ENCODE data around the gene TRPV2. TPM values are rescaled to one million over a fixed set of nuclear protein-coding genes. Genes with fewer than 3 reads are reported as not detected.
A peak's percentile ranks its signal among the peaks of the same experiment; 100 is the strongest.

Gene TRPV2
- total and polyA plus RNA-seq, 2 of the 4 experiments (the other 2 are of a cell fraction), result 30.8 to 32.8 TPM

DNA sequence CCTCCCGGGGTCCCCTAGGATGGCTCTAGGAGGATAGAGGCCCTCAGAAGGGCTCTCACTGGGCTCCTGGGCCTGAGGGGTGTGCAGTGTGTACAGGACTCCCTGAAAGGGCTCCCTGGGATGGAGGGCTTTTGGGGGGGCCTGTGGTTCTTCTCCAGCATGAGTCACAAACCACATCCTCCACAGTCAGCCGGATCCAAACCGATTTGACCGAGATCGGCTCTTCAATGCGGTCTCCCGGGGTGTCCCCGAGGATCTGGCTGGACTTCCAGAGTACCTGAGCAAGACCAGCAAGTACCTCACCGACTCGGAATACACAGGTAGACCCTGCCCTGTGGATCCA, 4.5 kb downstream of the TRPV2 start:
- no peaks in the 10 kb centered on the region for H3K27me3 ChIP-seq (ENCODE audit: control insufficient read depth, insufficient read depth, low read length)
- H3K36me3 ChIP-seq (ENCODE audit: control insufficient read depth, insufficient read depth, low read length), result peaks cover 5% of the 10 kb centered on the region; the same call in 1 of the 2 replicates
- POLR2A ChIA-PET (ENCODE audit: unreplicated experiment), result no interaction called here
- peaks cover 0 to 63% of the 10 kb centered on the region in 2 experiments; a peak in 2 of 4 replicates for H3K79me1 ChIP-seq (ENCODE audit: low read depth in 1 of 2, low read length in 2 of 2)
- TF ChIP-seq FOS (IDR thresholded peaks at IDR 0.05; ENCODE audit: low read depth, low read length) (peak; percentile 57; the same call in 1 of the 2 replicates), CEBPB (IDR thresholded peaks at IDR 0.05; ENCODE audit: low read depth, low read length) (no peak)
- dilution Hi-C loops (cut with HindIII; ENCODE audit: low sequenced_read_pairs, unreplicated experiment) (no loop called here), in situ Hi-C loops (cut with MboI; ENCODE audit: low sequenced_read_pairs) (no loop called here), intact Hi-C loops (cut with micrococcal nuclease) (loop anchor here (1.0 to 5.0 kb wide), 2 partner anchors 34 to 963 kb away; no protein-coding TSS in a partner anchor)
- DNase-seq (peak; percentile 86), ATAC-seq (ENCODE audit: low read depth) (peak; percentile 52)
- H2AK5ac ChIP-seq (ENCODE audit: low read depth, low read length), result peak overlapping the region; percentile 97
- H2BK5ac ChIP-seq (ENCODE audit: low read depth, low read length, poor library complexity, severe bottlenecking), result peak overlapping the region; percentile 96
- H4K20me1 ChIP-seq (ENCODE audit: insufficient read depth, low read length), result peaks cover 7% of the 10 kb centered on the region
- peak overlapping the region; percentile 95 for H4K5ac ChIP-seq (ENCODE audit: low read depth, low read length)
- peak overlapping the region; percentile 86 for H3K18ac ChIP-seq (ENCODE audit: low read depth, low read length)
- CTCF ChIA-PET, result no interaction called here
- H2AFZ ChIP-seq (replicated peaks; ENCODE audit: low read length, poor library complexity), result peak overlapping the region; percentile 56
- H2BK20ac ChIP-seq (ENCODE audit: low read depth, low read length), result peak overlapping the region; percentile 88
- peak overlapping the region; percentile 97 for H2BK15ac ChIP-seq (ENCODE audit: low read depth, low read length)
- H3K4me3 ChIP-seq (ENCODE audit: insufficient read depth, low read depth, low read length), result no peak overlapping the region
- peak overlapping the region; percentile 92 for H3K14ac ChIP-seq (replicated peaks; ENCODE audit: low read depth, low read length)
- peak overlapping the region; percentile 50 for H3K9ac ChIP-seq (ENCODE audit: low read depth, low read length)
- H3K9me1 ChIP-seq (ENCODE audit: insufficient read depth, low read length), result peaks cover 37% of the 10 kb centered on the region
- H2AK9ac ChIP-seq (replicated peaks; ENCODE audit: low read depth, low read length, poor library complexity), result peak overlapping the region; percentile 81
- peak overlapping the region; percentile 93 for H3K4ac ChIP-seq (ENCODE audit: low read depth, low read length)
- H4K8ac ChIP-seq (ENCODE audit: low read depth in 2 of 2, low read length in 2 of 2), result peak overlapping the region; percentile 92 to 93
- H4K91ac ChIP-seq (ENCODE audit: insufficient read depth, low read depth, low read length), result peak overlapping the region; percentile 93
- peak overlapping the region; percentile 93 for H2BK120ac ChIP-seq (ENCODE audit: low read depth, low read length)
- H3K56ac ChIP-seq (ENCODE audit: extremely low read depth, insufficient read depth, low read length), result peak overlapping the region; percentile 82
- H3K27ac ChIP-seq (ENCODE audit: insufficient read depth, low read length), result peak overlapping the region; percentile 96
- peaks cover 34% of the 10 kb centered on the region for H3K4me1 ChIP-seq (ENCODE audit: control insufficient read depth, insufficient read depth, low read length)
- H3K23ac ChIP-seq (ENCODE audit: low read depth, low read length), result peak overlapping the region; percentile 97
- peak overlapping the region; percentile 85 for H3K4me2 ChIP-seq (ENCODE audit: low read depth, low read length)
- no TSS peak for BruUV-seq (replicated peaks)
- WGBS, 2 experiments (ENCODE audit: extremely low coverage in 2 of 2, insufficient read length in 1 of 2), result no CpG with 5 or more reads among the region's 10 CpGs
- H3K9me3 ChIP-seq (ENCODE audit: control insufficient read depth, insufficient read depth, low read length), result no peaks in the 10 kb centered on the region

Measured in IMR-90 (cell line).